Body of pancreas (tissue), 4 donors: ENCODE data around the gene ADGRL3.

Source experiments
- POLR2A ChIP-seq, 3 donors: fragments of 450-650 bp; IDR thresholded peaks; one replicate each; pipeline ENCODE4 v1.6.1; 2016; ENCODE audit warnings: antibody characterized with exemption in 3 of 3, mild to moderate bottlenecking in 2 of 3
- TF ChIP-seq, protein P1 (sequence below), 7 experiments: fragments of 450-650 bp in 4 of 7; fragments of 200-600 bp in 3 of 7; sonication (generic) in 3 of 7; IDR thresholded peaks; one replicate each; pipeline ENCODE4 v1.5.1; 2016 to 2019; ENCODE audit warnings: antibody characterized with exemption in 7 of 7

DNA sequence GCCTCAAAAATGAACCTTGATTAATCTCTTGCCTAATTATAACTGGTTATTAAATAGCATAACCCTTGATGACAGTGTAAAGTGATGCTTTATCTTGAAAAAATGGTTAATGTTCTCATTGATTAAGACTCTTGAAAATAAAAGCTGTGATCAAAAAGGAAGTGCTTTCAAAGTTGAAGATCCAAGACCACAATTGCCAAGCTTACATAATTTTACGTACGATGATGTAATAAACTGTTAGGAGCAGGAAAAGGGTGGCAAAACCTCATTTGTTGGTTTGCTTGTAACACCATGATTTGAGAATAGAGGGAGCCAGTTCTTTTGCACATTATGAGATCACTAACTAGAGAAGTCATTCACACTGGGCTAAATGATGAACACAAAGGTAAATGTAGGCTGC lies 322.2 kb downstream of the ADGRL3 start:
- TF ChIP-seq, protein P1, sequence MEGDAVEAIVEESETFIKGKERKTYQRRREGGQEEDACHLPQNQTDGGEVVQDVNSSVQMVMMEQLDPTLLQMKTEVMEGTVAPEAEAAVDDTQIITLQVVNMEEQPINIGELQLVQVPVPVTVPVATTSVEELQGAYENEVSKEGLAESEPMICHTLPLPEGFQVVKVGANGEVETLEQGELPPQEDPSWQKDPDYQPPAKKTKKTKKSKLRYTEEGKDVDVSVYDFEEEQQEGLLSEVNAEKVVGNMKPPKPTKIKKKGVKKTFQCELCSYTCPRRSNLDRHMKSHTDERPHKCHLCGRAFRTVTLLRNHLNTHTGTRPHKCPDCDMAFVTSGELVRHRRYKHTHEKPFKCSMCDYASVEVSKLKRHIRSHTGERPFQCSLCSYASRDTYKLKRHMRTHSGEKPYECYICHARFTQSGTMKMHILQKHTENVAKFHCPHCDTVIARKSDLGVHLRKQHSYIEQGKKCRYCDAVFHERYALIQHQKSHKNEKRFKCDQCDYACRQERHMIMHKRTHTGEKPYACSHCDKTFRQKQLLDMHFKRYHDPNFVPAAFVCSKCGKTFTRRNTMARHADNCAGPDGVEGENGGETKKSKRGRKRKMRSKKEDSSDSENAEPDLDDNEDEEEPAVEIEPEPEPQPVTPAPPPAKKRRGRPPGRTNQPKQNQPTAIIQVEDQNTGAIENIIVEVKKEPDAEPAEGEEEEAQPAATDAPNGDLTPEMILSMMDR (IDR thresholded peaks at IDR 0.05): no peak
- no peak for TF ChIP-seq POLR2A (IDR thresholded peaks at IDR 0.05)
